Prostate gland (tissue), 2 donors: ENCODE data around the gene DNMT1. TPM values are rescaled to one million over a fixed set of nuclear protein-coding genes. Genes with fewer than 3 reads are reported as not detected.

Source experiments
- DNase-seq: peaks from one replicate; pipeline ENCODE4 v3.0.0-alpha.2; 2019; ENCODE audit warnings: low spot score
- H3K27ac ChIP-seq, 2 donors: fragments of 200-600 bp; sonication (generic); 2 replicates each; pipeline ENCODE4 v1.5.1; 2017 to 2019
- H3K27me3 ChIP-seq: fragments of 200-600 bp; sonication (generic); replicated peaks from 2 replicates; pipeline ENCODE4 v1.5.1; 2019; ENCODE audit not compliant: insufficient read depth
- H3K36me3 ChIP-seq, 2 donors: fragments of 200-600 bp; sonication (generic); 1 replicate in 1 of 2; 2 replicates in 1 of 2; pipeline versions ENCODE4 v1.5.1 to v1.8.1; 2017 to 2019
- H3K4me1 ChIP-seq: fragments of 200-600 bp; sonication (generic); replicated peaks from 2 replicates; pipeline ENCODE4 v1.5.1; 2019
- H3K4me3 ChIP-seq, 2 donors: fragments of 200-600 bp; sonication (generic); 2 replicates each; pipeline ENCODE4 v1.5.1; 2017 to 2019
- H3K9me3 ChIP-seq: fragments of 200-600 bp; sonication (generic); 2 replicates; pipeline ENCODE4 v1.5.1; 2017
- CTCF ChIP-seq, 4 experiments: fragments of 200-600 bp in 2 of 4; fragments of 450-650 bp in 2 of 4; sonication (generic) in 2 of 4; IDR thresholded peaks; 1 replicate in 3 of 4; 2 replicates in 1 of 4; pipeline ENCODE4 v1.5.1; 2016 to 2019; ENCODE audit warnings: antibody characterized with exemption in 4 of 4, mild to moderate bottlenecking in 2 of 4, moderate library complexity in 2 of 4
- POLR2A ChIP-seq: fragments of 450-650 bp; IDR thresholded peaks from one replicate; pipeline ENCODE4 v1.6.1; 2016; ENCODE audit warnings: antibody characterized with exemption, mild to moderate bottlenecking
- POLR2AphosphoS5 ChIP-seq: sonication (generic); formaldehyde crosslinking; IDR thresholded peaks from one replicate; pipeline ENCODE4 v1.6.1; 2017; ENCODE audit warnings: antibody characterized with exemption
- WGBS: methylation state at CpG from one replicate; pipeline ENCODE4 v1.1.5; 2018; 5-methylcytosine and 5-hydroxymethylcytosine counted together
- intact Hi-C: fragments of 100-400 bp; cut with DNase I; formaldehyde crosslinking; loops from one replicate; pipeline ENCODE4 v1.14.2; 2022
- total RNA-seq, 2 donors: library from RNA; depleted of rRNA; stranded (reverse); fragments of >200 nt; gene quantifications; one replicate each; pipeline ENCODE4 v1.1.0, GENCODE V29; 2016

DNMT1 gene
- total RNA-seq, 2 donors from 2014 or later, result 29.9 to 50.0 TPM

- Histone ChIP-seq H3K27me3 (no peaks in the 10 kb centered on the region), H3K4me1 (peaks cover 3% of the 10 kb centered on the region), H3K27ac (peak overlapping the region; percentile 2 to 35), H3K4me3 (no peak overlapping the region), H3K36me3 (no peaks in the 10 kb centered on the region), H3K9me3 (no peaks in the 10 kb centered on the region)
- no peak for TF ChIP-seq POLR2A
- TF ChIP-seq POLR2AphosphoS5, result no peak
- TF ChIP-seq CTCF (IDR thresholded peaks at IDR 0.05), result peak in 3 of 4 experiments; percentile 29 to 40 (median 37)
- WGBS, result 35% methylated on average over 2 of the region's 2 CpGs
- DNase-seq, result no peak
- intact Hi-C loops, result no loop called here
These were observed 34.2 kb upstream of the DNMT1 start for GRCh38 chr19:10228920-10229319.

GRCh38 chr19:10228393-10228792, 33.6 kb upstream of the DNMT1 start:
- WGBS, result 86% methylated on average over 5 of the region's 5 CpGs
- no peak for TF ChIP-seq CTCF (IDR thresholded peaks at IDR 0.05)
- no peak for DNase-seq
- H3K27me3 ChIP-seq, result no peaks in the 10 kb centered on the region
- no peaks in the 10 kb centered on the region for H3K36me3 ChIP-seq
- intact Hi-C loops, result no loop called here
- H3K27ac ChIP-seq, result peak overlapping the region in 1 of 2 donors; percentile 35
- no peak overlapping the region for H3K4me3 ChIP-seq
- no peaks in the 10 kb centered on the region for H3K9me3 ChIP-seq
- peaks cover 3% of the 10 kb centered on the region for H3K4me1 ChIP-seq

- H3K27ac ChIP-seq, result peak overlapping the region; percentile 67
- no peaks in the 10 kb centered on the region for H3K27me3 ChIP-seq
- TF ChIP-seq POLR2AphosphoS5 (no peak), POLR2A (no peak), CTCF (IDR thresholded peaks at IDR 0.05) (no peak)
- no peaks in the 10 kb centered on the region for H3K36me3 ChIP-seq
- H3K9me3 ChIP-seq, result no peaks in the 10 kb centered on the region
- peak; percentile 16 for DNase-seq
- peaks cover 3% of the 10 kb centered on the region for H3K4me1 ChIP-seq
- WGBS, result 31% methylated on average over 20 of the region's 28 CpGs
- no peak overlapping the region for H3K4me3 ChIP-seq
- intact Hi-C loops, result no loop called here
These were observed 32.5 kb upstream of the DNMT1 start for GRCh38 chr19:10227026-10227971.

- 23% methylated on average over 13 of the region's 13 CpGs for WGBS
- Histone ChIP-seq H3K4me1 (peaks cover 3% of the 10 kb centered on the region), H3K27ac (peak overlapping the region; percentile 67), H3K27me3 (no peaks in the 10 kb centered on the region), H3K9me3 (no peaks in the 10 kb centered on the region), H3K4me3 (no peak overlapping the region), H3K36me3 (no peaks in the 10 kb centered on the region)
- DNase-seq, result no peak
- TF ChIP-seq POLR2AphosphoS5 (peak; percentile 24), CTCF (IDR thresholded peaks at IDR 0.05) (no peak)
- intact Hi-C loops, result no loop called here
These were observed 31.7 kb upstream of the DNMT1 start for GRCh38 chr19:10226376-10227025.
